ENCODE results near the gene DCLRE1C.
"Not testable (repeated sequence)": the region's sequence is repeated elsewhere in the genome, so short reads cannot be mapped to it uniquely, and the experiment has no call there.

The DCLRE1C gene

DNA sequence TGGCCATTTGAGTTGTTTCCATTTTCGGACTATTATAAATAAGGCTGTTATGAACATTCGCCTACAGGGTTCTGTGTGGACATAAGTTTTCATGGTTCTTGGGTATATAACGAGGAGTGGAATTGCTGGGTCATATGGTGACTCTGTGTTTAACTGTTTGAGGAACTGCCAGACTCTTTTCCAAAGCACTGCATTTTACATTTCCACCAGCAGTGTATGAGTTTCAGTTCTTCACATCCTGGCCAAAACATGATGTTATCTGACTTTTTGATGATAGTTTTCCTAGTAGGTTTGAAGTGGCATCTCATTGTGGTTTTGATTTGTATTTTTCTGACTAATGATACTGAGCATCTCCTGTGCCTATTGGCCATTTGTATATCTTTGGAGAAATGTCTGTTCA is 69.8 kb downstream of the DCLRE1C start:
- no peak for DNase-seq (ENCODE audit: low spot score)

DNA sequence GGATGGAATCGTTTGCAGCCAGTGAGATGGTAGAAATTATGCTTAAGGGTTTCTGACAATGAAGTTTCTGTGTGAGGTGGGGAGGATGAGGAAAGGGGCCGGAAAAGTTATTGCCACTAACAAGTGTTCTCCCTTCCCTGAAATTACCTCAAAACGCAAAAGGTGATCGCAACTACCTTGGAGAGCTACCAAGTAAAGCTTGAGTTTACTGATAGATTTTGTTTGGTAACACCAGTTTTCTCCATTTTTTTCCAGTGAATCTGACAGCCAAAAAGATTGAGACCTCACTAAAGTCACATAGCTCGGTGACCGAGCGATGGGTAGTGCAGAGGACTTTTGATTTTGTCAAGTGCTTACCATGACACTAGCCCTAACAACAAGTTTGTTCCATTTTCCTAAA is 73.7 kb downstream of the DCLRE1C start:
- peak; percentile 13 for DNase-seq (ENCODE audit: low spot score)

DNA sequence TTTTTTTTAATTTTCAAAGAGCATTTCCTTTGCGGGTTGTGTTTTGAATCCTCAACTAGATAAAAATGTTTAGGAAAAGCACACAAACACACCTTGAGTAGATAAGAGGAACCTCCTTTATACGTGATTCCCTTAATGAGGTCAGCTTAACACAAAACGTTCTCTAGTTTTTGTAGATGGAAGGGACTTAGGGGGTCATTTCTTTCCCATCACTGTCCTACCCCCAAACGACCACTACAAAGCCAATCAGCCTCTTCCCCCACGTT is 74.0 kb downstream of the DCLRE1C start:
- peak; percentile 17 for DNase-seq (ENCODE audit: low spot score)

DNA sequence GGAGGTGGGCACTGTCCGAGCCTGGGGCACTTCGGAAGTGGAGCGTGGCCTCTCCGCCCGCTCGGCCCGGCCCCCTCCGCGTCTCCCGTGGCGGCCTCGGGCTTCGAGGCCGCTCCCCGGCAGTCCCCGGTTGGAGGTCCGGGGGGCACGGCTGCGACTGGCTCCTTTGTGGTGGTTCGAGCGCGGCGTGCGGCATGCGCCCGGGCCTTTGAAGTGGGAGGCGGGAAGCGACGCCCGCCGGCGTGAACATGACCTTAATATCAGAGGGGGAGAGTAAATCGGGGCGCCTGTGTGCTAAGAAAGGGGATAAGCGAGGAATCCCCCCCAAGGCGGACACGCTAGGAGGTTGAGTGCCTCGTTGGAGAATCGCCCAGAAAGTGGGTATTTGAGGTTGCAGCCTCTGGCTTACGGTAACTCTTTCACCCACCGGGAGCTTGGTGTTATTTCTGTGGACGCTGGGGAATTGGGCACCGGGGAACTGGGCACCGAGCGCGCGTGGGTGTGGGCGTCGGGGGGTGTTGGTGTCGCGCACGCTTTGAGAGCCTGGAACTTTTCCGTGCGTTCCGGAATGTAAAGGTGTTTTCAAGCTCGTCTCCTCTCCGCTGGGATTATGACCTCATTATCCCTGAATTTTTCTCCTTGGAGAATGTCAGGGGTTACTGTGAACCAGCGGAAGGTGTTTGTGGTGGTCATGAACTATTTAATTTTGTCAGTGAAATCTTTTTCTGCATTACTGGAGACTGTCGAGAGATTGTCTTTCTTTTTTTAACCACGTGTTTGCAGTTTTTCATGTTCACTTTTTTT is 74.6 kb downstream of the DCLRE1C start:
- DNase-seq (ENCODE audit: low spot score) = peak; percentile 55

- peak; percentile 99 for DNase-seq (ENCODE audit: low spot score)
Measured at GRCh38 chr10:14878266-14879123, 75.4 kb downstream of the DCLRE1C start, which contains the start of gene SUV39H2. Gene SUV39H2, plus strand, starts transcription at chr10:14878866. Its CDS starts 23 bp downstream, at chr10:14878889.

GRCh38 chr10:14876764-14877163 is 77.1 kb downstream of the DCLRE1C start:
- DNase-seq (ENCODE audit: low spot score) = no peak

DNA sequence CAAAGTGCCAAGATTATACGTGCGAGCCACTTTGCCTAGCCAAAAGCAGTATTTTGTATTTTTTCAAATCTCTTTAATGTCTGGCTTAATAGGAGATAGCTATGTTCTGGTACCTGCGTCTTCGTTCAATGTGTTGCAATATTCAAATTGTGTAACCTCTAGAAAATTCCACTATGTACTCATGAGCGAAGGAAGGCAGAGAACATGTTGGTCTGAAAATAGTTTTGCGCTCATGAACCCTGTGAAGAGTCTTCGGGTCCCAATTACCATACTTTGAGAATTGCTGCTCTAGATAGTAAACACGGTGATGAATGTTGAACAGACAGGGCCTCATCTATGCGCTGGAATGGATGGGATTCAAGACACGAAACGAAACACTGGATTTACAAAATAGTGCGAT is 78.0 kb downstream of the DCLRE1C start:
- no peak for DNase-seq (ENCODE audit: low spot score)

GRCh38 chr10:14873090-14873760 is 80.7 kb downstream of the DCLRE1C start:
- DNase-seq (ENCODE audit: low spot score) = no peak

DNA sequence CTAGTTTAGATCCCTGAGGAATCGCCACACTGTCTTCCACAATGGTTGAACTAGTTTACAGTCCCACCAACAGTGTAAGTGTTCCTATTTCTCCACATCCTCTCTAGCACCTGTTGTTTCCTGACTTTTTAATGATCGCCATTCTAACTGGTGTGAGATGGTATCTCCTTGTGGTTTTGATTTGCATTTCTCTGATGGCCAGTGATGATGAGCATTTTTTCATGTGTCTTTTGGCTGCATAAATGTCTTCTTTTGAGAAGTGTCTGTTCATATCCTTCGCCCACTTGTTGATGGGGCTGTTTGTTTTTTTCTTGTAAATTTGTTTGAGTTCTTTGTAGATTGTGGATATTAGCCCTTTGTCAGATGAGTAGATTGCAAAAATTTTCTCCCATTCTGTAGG is 89.0 kb downstream of the DCLRE1C start:
- not testable (repeated sequence) for DNase-seq (ENCODE audit: low spot score)

GRCh38 chr10:14864466-14864865 is 89.4 kb downstream of the DCLRE1C start:
- DNase-seq (ENCODE audit: low spot score) = not testable (repeated sequence)

DNA sequence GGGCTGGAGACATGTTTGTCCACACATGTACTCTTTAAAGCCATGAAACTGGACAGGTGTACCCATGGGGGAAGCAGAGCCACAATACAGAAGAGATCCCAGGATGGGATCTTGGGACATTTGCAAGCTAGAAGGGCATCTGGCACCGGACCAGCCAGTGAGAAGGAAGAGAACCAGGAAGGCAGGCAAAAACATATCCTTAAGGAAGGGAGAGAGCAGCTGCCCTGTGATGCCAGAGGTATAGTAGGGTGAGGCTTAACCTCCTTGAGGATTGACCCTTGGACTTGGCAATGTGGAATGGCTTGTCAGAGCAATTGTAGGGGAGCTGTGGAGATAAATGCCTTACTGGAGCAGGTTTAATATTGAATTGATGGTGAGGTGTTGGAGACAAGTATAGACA is 93.1 kb downstream of the DCLRE1C start:
- no peak for DNase-seq (ENCODE audit: low spot score)

DNA sequence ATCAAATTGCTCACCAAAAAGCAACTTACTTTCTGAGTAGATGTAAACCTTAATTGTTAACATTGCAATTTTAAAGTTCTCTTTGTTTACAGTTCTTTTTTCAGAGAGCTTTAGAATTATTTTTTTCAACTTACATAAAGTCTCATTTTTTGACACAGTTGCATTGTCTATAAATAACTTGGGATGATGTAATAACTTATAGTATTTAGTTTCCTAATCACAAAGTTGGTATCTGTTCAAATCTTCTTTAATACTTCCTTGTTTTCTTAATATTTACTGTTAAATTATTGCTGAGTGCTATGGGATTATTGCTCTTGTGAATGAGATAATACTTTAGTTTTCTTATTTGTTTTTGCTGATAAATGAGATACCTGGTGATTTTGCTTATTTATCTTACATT is 94.1 kb downstream of the DCLRE1C start:
- no peak for DNase-seq (ENCODE audit: low spot score)

DNA sequence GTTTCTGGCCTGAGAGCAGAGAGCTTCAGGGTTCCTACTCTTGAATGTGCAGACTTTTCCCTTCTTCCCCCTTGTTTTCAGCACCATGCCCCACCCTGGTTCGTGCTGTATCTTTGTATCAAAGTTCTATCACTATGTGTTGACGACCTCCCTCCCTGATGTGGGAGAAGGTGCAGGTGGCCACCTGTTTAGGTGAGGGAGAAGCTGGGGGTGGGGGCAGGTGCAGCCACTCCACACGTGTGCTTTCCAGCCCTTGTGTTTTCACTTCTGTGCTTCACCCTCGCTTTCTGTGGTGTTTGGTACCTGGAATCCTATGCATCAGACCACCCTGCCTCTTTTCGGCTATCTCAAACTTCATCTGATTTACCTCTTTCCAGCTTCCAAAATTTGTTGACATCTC is 94.9 kb downstream of the DCLRE1C start:
- DNase-seq (ENCODE audit: low spot score) = no peak

GRCh38 chr10:14858338-14858960 is 95.4 kb downstream of the DCLRE1C start:
- DNase-seq (ENCODE audit: low spot score) = no peak

- no peak for DNase-seq (ENCODE audit: low spot score)
Measured at GRCh38 chr10:14855453-14855852, 98.4 kb downstream of the DCLRE1C start.

DNA sequence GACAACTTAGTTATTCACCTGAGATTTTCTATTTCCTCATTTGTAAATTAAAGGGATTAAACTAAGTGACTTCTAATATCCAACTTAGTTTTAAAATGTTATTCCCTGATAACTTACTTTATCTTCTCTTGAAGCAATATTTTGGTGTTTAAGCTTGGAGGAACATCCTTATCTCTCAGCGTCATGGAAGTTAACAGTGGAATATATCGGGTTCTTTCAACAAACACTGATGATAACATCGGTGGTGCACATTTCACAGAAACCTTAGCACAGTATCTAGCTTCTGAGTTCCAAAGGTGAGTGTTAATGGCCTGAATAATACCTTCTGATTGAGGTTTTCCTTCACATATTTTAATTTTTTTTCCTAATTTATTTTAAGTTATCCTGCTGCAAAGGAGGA is 101.7 kb downstream of the DCLRE1C start:
- no peak for DNase-seq (ENCODE audit: low spot score)
